ENCODE data around the gene NEURL1.

NEURL1 gene

DNA sequence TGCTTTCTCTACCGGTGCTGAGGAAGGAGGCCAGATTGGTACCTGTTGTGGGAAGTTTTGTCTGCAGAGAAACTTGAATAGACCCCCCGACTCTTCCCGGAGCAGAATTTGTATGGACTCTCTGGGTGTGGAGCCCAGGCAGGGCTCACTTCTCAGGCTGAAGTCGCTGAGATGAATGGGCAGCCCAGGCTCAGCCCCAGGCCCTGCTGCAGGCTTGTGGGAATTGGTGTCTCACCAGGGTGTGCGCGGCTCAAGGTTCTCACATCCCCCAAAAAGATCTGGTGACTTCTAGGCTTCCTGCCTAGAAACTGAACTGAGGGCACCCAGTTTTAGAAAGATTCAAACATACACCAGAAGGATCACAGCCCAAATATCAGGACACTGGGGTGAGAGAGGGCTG is 103.5 kb downstream of the NEURL1 start:
- H2AFZ ChIP-seq (ENCODE audit: low read length) = no peak overlapping the region
- no peak overlapping the region for H3K4me3 ChIP-seq (ENCODE audit: low read length, poor library complexity, severe bottlenecking)
- no peaks in the 10 kb centered on the region for H3K9me2 ChIP-seq (replicated peaks; ENCODE audit: low read depth, low read length)
- no peak for TF ChIP-seq EZH2phosphoT487 (IDR thresholded peaks at IDR 0.05; ENCODE audit: borderline replicate concordance)
- TF ChIP-seq, protein P1, sequence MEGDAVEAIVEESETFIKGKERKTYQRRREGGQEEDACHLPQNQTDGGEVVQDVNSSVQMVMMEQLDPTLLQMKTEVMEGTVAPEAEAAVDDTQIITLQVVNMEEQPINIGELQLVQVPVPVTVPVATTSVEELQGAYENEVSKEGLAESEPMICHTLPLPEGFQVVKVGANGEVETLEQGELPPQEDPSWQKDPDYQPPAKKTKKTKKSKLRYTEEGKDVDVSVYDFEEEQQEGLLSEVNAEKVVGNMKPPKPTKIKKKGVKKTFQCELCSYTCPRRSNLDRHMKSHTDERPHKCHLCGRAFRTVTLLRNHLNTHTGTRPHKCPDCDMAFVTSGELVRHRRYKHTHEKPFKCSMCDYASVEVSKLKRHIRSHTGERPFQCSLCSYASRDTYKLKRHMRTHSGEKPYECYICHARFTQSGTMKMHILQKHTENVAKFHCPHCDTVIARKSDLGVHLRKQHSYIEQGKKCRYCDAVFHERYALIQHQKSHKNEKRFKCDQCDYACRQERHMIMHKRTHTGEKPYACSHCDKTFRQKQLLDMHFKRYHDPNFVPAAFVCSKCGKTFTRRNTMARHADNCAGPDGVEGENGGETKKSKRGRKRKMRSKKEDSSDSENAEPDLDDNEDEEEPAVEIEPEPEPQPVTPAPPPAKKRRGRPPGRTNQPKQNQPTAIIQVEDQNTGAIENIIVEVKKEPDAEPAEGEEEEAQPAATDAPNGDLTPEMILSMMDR (conservative IDR thresholded peaks at IDR 0.05; ENCODE audit: low read length) = no peak
- H3K36me3 ChIP-seq (ENCODE audit: insufficient read depth, low read length) = no peaks in the 10 kb centered on the region
- H3K9me3 ChIP-seq (ENCODE audit: insufficient read depth, low read depth, low read length) = no peaks in the 10 kb centered on the region
- no peaks in the 10 kb centered on the region for H3K4me1 ChIP-seq (ENCODE audit: insufficient read depth, low read length, poor library complexity, severe bottlenecking)
- no peak overlapping the region for H3K9ac ChIP-seq (ENCODE audit: low read depth, low read length, poor library complexity, severe bottlenecking)
- H3K27me3 ChIP-seq (ENCODE audit: insufficient read depth, low read length, poor library complexity, severe bottlenecking) = no peaks in the 10 kb centered on the region
- H3F3A ChIP-seq (ENCODE audit: low read depth) = no peaks in the 10 kb centered on the region
- H4K20me1 ChIP-seq (ENCODE audit: insufficient read depth, low read length, poor library complexity, severe bottlenecking) = no peaks in the 10 kb centered on the region
- H3K4me2 ChIP-seq (ENCODE audit: low read depth, low read length, poor library complexity, severe bottlenecking) = no peak overlapping the region
- no peaks in the 10 kb centered on the region for H3K79me2 ChIP-seq (ENCODE audit: insufficient read depth, low read length)

DNA sequence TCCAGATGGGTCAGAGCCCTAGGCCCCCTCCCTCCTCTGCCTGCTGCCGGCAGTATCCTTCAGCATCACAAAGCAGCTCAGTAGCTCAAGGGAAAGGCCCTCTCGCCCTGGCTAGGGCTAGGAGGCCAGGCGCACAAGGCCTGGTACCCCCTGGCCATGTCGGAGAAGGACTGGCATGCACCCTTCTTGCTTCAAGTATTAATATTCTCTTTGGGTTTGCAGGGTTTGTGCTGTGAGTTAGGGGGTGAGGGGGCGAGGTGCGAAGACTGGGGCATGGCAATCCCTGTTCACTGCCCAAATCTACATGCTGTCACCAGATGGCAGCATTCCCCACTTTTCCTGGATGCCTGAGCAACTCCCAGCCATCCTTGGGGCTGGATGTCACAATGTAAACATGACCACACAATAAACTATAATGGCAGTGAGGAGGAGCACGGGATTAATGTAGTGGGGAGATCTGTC is 105.2 kb downstream of the NEURL1 start:
- no peaks in the 10 kb centered on the region for H3K27me3 ChIP-seq (ENCODE audit: insufficient read depth, low read length, poor library complexity, severe bottlenecking)
- no peak overlapping the region for H2AFZ ChIP-seq (ENCODE audit: low read length)
- H3K4me2 ChIP-seq (ENCODE audit: low read depth, low read length, poor library complexity, severe bottlenecking) = no peak overlapping the region
- H3K4me1 ChIP-seq (ENCODE audit: insufficient read depth, low read length, poor library complexity, severe bottlenecking) = no peaks in the 10 kb centered on the region
- H4K20me1 ChIP-seq (ENCODE audit: insufficient read depth, low read length, poor library complexity, severe bottlenecking) = no peaks in the 10 kb centered on the region
- no peaks in the 10 kb centered on the region for H3F3A ChIP-seq (ENCODE audit: low read depth)
- H3K9me2 ChIP-seq (replicated peaks; ENCODE audit: low read depth, low read length) = no peaks in the 10 kb centered on the region
- no peak overlapping the region for H3K9ac ChIP-seq (ENCODE audit: low read depth, low read length, poor library complexity, severe bottlenecking)
- TF ChIP-seq, protein P1 (conservative IDR thresholded peaks at IDR 0.05; ENCODE audit: low read length) = peak; percentile 64
- no peak for TF ChIP-seq EZH2phosphoT487 (IDR thresholded peaks at IDR 0.05; ENCODE audit: borderline replicate concordance)
- H3K36me3 ChIP-seq (ENCODE audit: insufficient read depth, low read length) = no peaks in the 10 kb centered on the region
- no peaks in the 10 kb centered on the region for H3K9me3 ChIP-seq (ENCODE audit: insufficient read depth, low read depth, low read length)
- no peaks in the 10 kb centered on the region for H3K79me2 ChIP-seq (ENCODE audit: insufficient read depth, low read length)
- no peak overlapping the region for H3K4me3 ChIP-seq (ENCODE audit: low read length, poor library complexity, severe bottlenecking)

DNA sequence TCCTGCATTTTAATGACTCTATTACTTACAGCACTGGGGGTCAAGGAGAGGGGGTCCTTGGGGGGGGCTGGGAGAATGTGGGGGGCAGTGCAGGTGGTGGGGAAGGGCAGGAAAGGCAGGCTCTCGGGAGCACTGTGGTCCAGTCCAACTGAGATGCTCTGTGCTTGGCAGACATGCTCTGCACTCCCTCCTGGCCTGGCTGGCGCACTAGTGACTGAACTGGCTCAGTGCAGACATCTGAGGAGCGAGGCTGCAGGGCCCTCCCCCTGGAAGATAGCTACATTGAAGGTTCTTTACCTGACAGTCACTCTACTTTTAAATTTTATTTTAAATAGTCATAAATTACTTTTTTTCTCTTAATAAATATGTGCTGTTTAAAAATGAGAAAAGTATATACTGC is 105.7 kb downstream of the NEURL1 start:
- H4K20me1 ChIP-seq (ENCODE audit: insufficient read depth, low read length, poor library complexity, severe bottlenecking) = no peaks in the 10 kb centered on the region
- no peak for TF ChIP-seq EZH2phosphoT487 (IDR thresholded peaks at IDR 0.05; ENCODE audit: borderline replicate concordance)
- TF ChIP-seq, protein P1 (conservative IDR thresholded peaks at IDR 0.05; ENCODE audit: low read length) = no peak
- H3K4me2 ChIP-seq (ENCODE audit: low read depth, low read length, poor library complexity, severe bottlenecking) = no peak overlapping the region

More for the DNA sequence above, 105.7 kb downstream of the NEURL1 start:
- H3K9ac ChIP-seq (ENCODE audit: low read depth, low read length, poor library complexity, severe bottlenecking) = no peak overlapping the region
- no peaks in the 10 kb centered on the region for H3K27me3 ChIP-seq (ENCODE audit: insufficient read depth, low read length, poor library complexity, severe bottlenecking)
- H3K4me3 ChIP-seq (ENCODE audit: low read length, poor library complexity, severe bottlenecking) = no peak overlapping the region
- H3F3A ChIP-seq (ENCODE audit: low read depth) = no peaks in the 10 kb centered on the region
- H3K79me2 ChIP-seq (ENCODE audit: insufficient read depth, low read length) = no peaks in the 10 kb centered on the region
- H3K9me3 ChIP-seq (ENCODE audit: insufficient read depth, low read depth, low read length) = no peaks in the 10 kb centered on the region
- no peaks in the 10 kb centered on the region for H3K4me1 ChIP-seq (ENCODE audit: insufficient read depth, low read length, poor library complexity, severe bottlenecking)
- H3K36me3 ChIP-seq (ENCODE audit: insufficient read depth, low read length) = no peaks in the 10 kb centered on the region
- H3K9me2 ChIP-seq (replicated peaks; ENCODE audit: low read depth, low read length) = no peaks in the 10 kb centered on the region
- no peak overlapping the region for H2AFZ ChIP-seq (ENCODE audit: low read length)
